Stimulated activated CD4-positive, alpha-beta T cell treated with anti-CD3 and anti-CD28 coated beads, Interleukin-15, amount 100 ng/mL, for 48 hours (primary cell): ENCODE measurements around the gene SH3BP4.

Source experiments
- DNase-seq, 2 donors: peaks; one replicate each; pipeline ENCODE4 v3.0.0-alpha.2; 2020; ENCODE audit warnings: low read depth in 2 of 2

Gene SH3BP4

GRCh38 chr2:235037604-235038166 lies 85.9 kb downstream of the SH3BP4 start:
- no peak for DNase-seq

- no peak for DNase-seq
Measured at GRCh38 chr2:235041221-235041917, 89.6 kb downstream of the SH3BP4 start.

- no peak for DNase-seq
Measured at GRCh38 chr2:235041918-235042575, 90.2 kb downstream of the SH3BP4 start.

- DNase-seq = no peak
Measured at GRCh38 chr2:235042576-235043515, 91.0 kb downstream of the SH3BP4 start.

- DNase-seq = no peak
Measured at GRCh38 chr2:235043762-235044500, 92.1 kb downstream of the SH3BP4 start.

- DNase-seq = no peak
Measured at GRCh38 chr2:235044501-235045271, 92.9 kb downstream of the SH3BP4 start.

- no peak for DNase-seq
Measured at GRCh38 chr2:235045336-235045972, 93.6 kb downstream of the SH3BP4 start.

- no peak for DNase-seq
Measured at GRCh38 chr2:235045973-235046343, 94.1 kb downstream of the SH3BP4 start.

GRCh38 chr2:235046589-235046988 lies 94.8 kb downstream of the SH3BP4 start:
- no peak for DNase-seq

- DNase-seq = no peak
Measured at GRCh38 chr2:235047171-235048160, 95.6 kb downstream of the SH3BP4 start.

GRCh38 chr2:235048549-235048948 lies 96.7 kb downstream of the SH3BP4 start:
- no peak for DNase-seq

GRCh38 chr2:235049069-235049468 lies 97.3 kb downstream of the SH3BP4 start:
- no peak for DNase-seq

GRCh38 chr2:235049719-235050118 lies 97.9 kb downstream of the SH3BP4 start:
- DNase-seq = no peak

GRCh38 chr2:235050980-235051351 lies 99.1 kb downstream of the SH3BP4 start:
- peak in 1 of 2 donors; percentile 2 for DNase-seq

GRCh38 chr2:235051436-235052260 lies 99.8 kb downstream of the SH3BP4 start:
- DNase-seq = no peak

- DNase-seq = no peak
Measured at GRCh38 chr2:235052514-235053354, 100.9 kb downstream of the SH3BP4 start.

GRCh38 chr2:235053651-235054050 lies 101.8 kb downstream of the SH3BP4 start:
- DNase-seq = no peak
